ENCODE results near the gene GRHL1.

Gene GRHL1

GRCh38 chr2:10027660-10028330 lies 76.3 kb downstream of the GRHL1 start:
- Histone ChIP-seq H3K36me3 (replicated peaks; ENCODE audit: insufficient read depth, low read length) (no peaks in the 10 kb centered on the region), H3K79me2 (ENCODE audit: low read length) (no peaks in the 10 kb centered on the region), H2AFZ (ENCODE audit: low read length) (no peak overlapping the region), H3K9me2 (replicated peaks; ENCODE audit: insufficient read depth, low read length) (no peaks in the 10 kb centered on the region), H4K20me1 (ENCODE audit: insufficient read depth, low read length) (no peaks in the 10 kb centered on the region), H3K27ac (ENCODE audit: low read length) (no peak overlapping the region), H3K4me3 (ENCODE audit: low read length) (no peak overlapping the region), H3F3A (ENCODE audit: insufficient read depth, low read length) (no peaks in the 10 kb centered on the region), H3K9me3 (replicated peaks; ENCODE audit: insufficient read depth, low read length) (no peaks in the 10 kb centered on the region), H3K4me1 (ENCODE audit: low read length) (no peaks in the 10 kb centered on the region), H3K9ac (ENCODE audit: low read length) (no peak overlapping the region), H3K27me3 (replicated peaks; ENCODE audit: insufficient read depth, low read length) (no peaks in the 10 kb centered on the region), H3K4me2 (ENCODE audit: low read depth, low read length) (no peak overlapping the region)
- TF ChIP-seq CTCF (IDR thresholded peaks at IDR 0.05; ENCODE audit: low read length) (no peak), EZH2 (optimal IDR thresholded peaks at IDR 0.05; ENCODE audit: low read depth, low read length) (no peak), EZH2phosphoT487 (IDR thresholded peaks at IDR 0.05; ENCODE audit: low read length) (no peak)
- no peak for DNase-seq

GRCh38 chr2:10028407-10028987 lies 77.0 kb downstream of the GRHL1 start:
- TF ChIP-seq EZH2 (optimal IDR thresholded peaks at IDR 0.05; ENCODE audit: low read depth, low read length) = no peak
- TF ChIP-seq CTCF (IDR thresholded peaks at IDR 0.05; ENCODE audit: low read length) = no peak; the same call in 1 of the 2 replicates
- no peak for TF ChIP-seq EZH2phosphoT487 (IDR thresholded peaks at IDR 0.05; ENCODE audit: low read length)
- H3K36me3 ChIP-seq (replicated peaks; ENCODE audit: insufficient read depth, low read length) = no peaks in the 10 kb centered on the region
- H3K4me1 ChIP-seq (ENCODE audit: low read length) = no peaks in the 10 kb centered on the region
- no peak overlapping the region for H3K27ac ChIP-seq (ENCODE audit: low read length)
- H3K27me3 ChIP-seq (replicated peaks; ENCODE audit: insufficient read depth, low read length) = no peaks in the 10 kb centered on the region
- H3K9me2 ChIP-seq (replicated peaks; ENCODE audit: insufficient read depth, low read length) = no peaks in the 10 kb centered on the region
- no peak overlapping the region for H3K4me3 ChIP-seq (ENCODE audit: low read length)
- DNase-seq = no peak
- H3K9me3 ChIP-seq (replicated peaks; ENCODE audit: insufficient read depth, low read length) = no peaks in the 10 kb centered on the region
- H3K79me2 ChIP-seq (ENCODE audit: low read length) = no peaks in the 10 kb centered on the region
- H3F3A ChIP-seq (ENCODE audit: insufficient read depth, low read length) = no peaks in the 10 kb centered on the region
- H3K9ac ChIP-seq (ENCODE audit: low read length) = no peak overlapping the region
- no peak overlapping the region for H3K4me2 ChIP-seq (ENCODE audit: low read depth, low read length)
- H2AFZ ChIP-seq (ENCODE audit: low read length) = no peak overlapping the region
- H4K20me1 ChIP-seq (ENCODE audit: insufficient read depth, low read length) = no peaks in the 10 kb centered on the region

- Histone ChIP-seq H3K27me3 (replicated peaks; ENCODE audit: insufficient read depth, low read length) (no peaks in the 10 kb centered on the region), H3K79me2 (ENCODE audit: low read length) (no peaks in the 10 kb centered on the region), H3K9ac (ENCODE audit: low read length) (no peak overlapping the region), H3K36me3 (replicated peaks; ENCODE audit: insufficient read depth, low read length) (no peaks in the 10 kb centered on the region), H4K20me1 (ENCODE audit: insufficient read depth, low read length) (no peaks in the 10 kb centered on the region), H3K27ac (ENCODE audit: low read length) (no peak overlapping the region), H3K9me2 (replicated peaks; ENCODE audit: insufficient read depth, low read length) (no peaks in the 10 kb centered on the region), H3F3A (ENCODE audit: insufficient read depth, low read length) (no peaks in the 10 kb centered on the region), H3K9me3 (replicated peaks; ENCODE audit: insufficient read depth, low read length) (no peaks in the 10 kb centered on the region), H3K4me3 (ENCODE audit: low read length) (no peak overlapping the region), H3K4me2 (ENCODE audit: low read depth, low read length) (no peak overlapping the region), H3K4me1 (ENCODE audit: low read length) (no peaks in the 10 kb centered on the region), H2AFZ (ENCODE audit: low read length) (no peak overlapping the region)
- TF ChIP-seq EZH2phosphoT487 (IDR thresholded peaks at IDR 0.05; ENCODE audit: low read length) = no peak
- TF ChIP-seq EZH2 (optimal IDR thresholded peaks at IDR 0.05; ENCODE audit: low read depth, low read length) = no peak
- TF ChIP-seq CTCF (IDR thresholded peaks at IDR 0.05; ENCODE audit: low read length) = no peak
- DNase-seq = no peak
Measured at GRCh38 chr2:10028988-10029874, 77.7 kb downstream of the GRHL1 start.
